Measurements from ENCODE around the gene LRRC1. TPM values are rescaled to one million over a fixed set of nuclear protein-coding genes. Genes with fewer than 3 reads are reported as not detected.

Gene LRRC1
- total and polyA plus RNA-seq, 2 of the 8 experiments (the other 6 are each of a cell fraction or from before 2014, with no cell fraction given): 6.7 to 15.9 TPM

DNA sequence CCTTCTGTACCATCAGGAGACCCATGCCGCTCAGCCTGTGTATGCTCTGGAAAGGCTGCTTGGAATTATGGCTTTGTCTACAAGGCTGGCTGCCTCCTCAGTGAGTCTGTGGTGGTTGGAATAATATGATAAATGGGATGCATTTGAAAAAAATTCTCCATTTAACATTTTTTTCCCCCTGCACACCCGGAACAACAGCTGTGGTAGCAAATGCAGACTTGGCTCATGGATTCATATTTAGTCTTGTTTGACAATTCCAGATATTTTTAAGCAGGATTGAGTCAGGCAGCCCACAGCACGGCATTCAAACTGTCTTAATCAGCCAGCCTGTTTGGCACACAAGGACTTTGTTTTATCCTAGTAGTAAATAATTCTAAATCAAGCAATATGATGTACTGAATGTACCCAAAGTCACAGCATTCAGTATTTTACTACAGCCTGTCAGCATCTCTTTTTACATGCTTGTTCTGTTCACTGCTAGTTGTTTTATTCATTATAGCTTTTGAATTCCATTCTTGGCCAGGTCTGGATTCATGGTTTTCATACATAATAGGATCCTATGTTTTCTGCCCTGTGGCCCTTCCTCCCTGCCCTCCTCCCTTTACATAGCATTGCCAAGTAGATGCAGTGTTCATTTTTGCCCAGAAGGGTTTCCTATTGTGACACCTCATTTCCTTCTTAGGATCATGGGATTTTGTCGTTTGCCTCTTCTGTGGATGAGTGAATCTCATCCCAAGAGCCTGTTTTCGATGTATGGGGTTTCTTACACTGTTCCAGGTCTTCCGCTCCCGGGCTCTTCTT lies 68.1 kb downstream of the LRRC1 start (continued):
- TF ChIP-seq SIN3A (conservative IDR thresholded peaks at IDR 0.05 in 1 of 2, IDR thresholded peaks at IDR 0.05 in 1 of 2; ENCODE audit: low read depth in 1 of 2, low read length in 2 of 2) (no peak), KDM4A (IDR thresholded peaks at IDR 0.05; ENCODE audit: low read depth, low read length, severe bottlenecking) (no peak), TBP (IDR thresholded peaks at IDR 0.05; ENCODE audit: low read depth, low read length) (no peak), KDM1A (IDR thresholded peaks at IDR 0.05; ENCODE audit: borderline replicate concordance, low read length) (no peak)
- TF ChIP-seq, protein P1, sequence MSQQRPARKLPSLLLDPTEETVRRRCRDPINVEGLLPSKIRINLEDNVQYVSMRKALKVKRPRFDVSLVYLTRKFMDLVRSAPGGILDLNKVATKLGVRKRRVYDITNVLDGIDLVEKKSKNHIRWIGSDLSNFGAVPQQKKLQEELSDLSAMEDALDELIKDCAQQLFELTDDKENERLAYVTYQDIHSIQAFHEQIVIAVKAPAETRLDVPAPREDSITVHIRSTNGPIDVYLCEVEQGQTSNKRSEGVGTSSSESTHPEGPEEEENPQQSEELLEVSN (IDR thresholded peaks at IDR 0.05): no peak
